GM15510 (cell line): Measurements from ENCODE around the gene PTGS1.

Experiments
- POLR2A ChIP-seq: IDR thresholded peaks from 3 replicates; pipeline ENCODE4 v1.6.1; 2011; ENCODE audit warnings: borderline replicate concordance; ENCODE audit not compliant: insufficient read length; ENCODE audit errors: extremely low read depth

The PTGS1 gene

DNA sequence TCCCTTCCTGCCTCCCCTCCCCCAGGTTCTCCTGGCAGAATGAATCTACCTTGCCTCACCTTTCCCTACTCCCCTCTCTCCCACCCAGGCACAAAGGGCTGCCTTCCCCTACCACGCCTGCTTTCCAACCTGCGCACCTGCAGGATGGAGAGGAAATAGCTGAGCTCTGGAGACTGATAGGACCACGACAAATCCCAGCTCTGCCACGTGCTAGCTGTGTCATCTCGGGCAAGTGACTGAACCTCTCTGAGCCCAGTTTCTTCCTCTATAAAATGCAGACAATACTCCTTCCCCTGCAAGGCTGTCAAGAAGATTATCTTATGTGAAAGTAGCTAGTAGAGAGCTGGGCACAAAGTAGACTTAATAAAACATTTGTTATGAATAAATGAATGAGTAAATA lies 31.2 kb upstream of the PTGS1 start:
- TF ChIP-seq POLR2A: no peak

- TF ChIP-seq POLR2A: no peak
Observed at GRCh38 chr9:122340161-122340560, 30.7 kb upstream of the PTGS1 start.

- no peak for TF ChIP-seq POLR2A
Observed at GRCh38 chr9:122342323-122343050, 28.3 kb upstream of the PTGS1 start.

DNA sequence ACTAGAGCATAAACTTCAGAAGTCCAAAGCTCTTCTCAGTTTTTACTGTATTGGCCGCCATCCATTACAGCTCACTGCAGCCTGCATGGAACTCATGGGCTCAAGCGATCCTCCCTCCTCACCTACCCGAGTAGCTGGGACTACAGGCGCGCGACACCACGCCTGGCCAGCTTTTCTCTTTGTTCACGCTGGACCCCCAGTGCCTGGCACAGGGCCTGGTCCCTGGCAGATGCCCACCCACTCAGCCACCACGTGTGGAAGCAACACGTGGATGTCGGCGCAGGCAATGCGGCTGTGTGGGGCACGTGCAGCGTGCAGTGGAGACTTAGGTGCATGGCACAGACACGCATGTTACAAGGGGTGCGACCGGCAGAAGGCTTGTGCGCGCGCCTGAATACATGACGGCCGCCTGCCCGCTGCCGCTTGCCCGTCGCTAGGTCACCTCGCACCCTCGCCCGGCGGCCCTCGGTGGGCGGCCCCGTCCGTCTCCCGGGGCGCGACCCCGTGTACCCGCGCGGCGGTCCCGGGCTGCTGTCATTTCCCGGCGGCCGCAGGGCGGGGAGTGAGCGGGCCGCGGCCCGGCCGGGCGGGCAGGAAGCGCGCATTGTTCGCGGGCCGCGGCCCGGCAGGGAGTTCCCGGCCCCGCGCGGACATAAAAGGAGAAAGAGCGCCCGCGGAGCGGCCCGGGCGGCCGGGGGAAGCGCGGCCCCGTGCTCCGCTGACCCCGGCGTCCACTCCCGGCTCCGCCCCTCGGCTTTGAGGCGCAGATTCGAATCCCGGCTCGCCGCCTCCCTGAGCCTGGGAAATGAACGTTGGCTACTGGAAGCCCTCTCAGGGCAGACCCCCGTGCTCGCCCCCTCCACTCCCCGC lies 24.1 kb upstream of the PTGS1 start:
- no peak for TF ChIP-seq POLR2A

- no peak for TF ChIP-seq POLR2A
Observed at GRCh38 chr9:122347348-122348287, 23.2 kb upstream of the PTGS1 start.

GRCh38 chr9:122348288-122348777 lies 22.5 kb upstream of the PTGS1 start:
- no peak for TF ChIP-seq POLR2A

DNA sequence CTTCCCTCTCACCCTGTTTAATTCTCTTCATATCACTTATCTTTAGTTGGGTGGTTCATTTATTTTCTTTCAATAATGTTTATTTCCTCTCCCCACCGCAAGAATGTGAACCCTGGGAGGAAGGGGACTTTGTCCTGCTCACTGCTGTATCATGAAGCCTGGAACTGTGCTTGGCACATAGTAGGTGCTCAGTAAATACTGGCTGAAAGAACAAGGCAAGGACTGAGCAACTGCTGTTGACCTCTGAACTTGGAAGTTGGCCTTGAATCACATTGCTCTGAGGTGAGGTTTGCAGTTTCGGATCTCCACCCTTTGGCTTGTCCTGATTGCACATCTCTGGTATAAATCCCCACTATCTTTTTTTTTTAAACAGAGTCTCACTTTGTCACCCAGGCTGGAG lies 22.0 kb upstream of the PTGS1 start:
- no peak for TF ChIP-seq POLR2A

DNA sequence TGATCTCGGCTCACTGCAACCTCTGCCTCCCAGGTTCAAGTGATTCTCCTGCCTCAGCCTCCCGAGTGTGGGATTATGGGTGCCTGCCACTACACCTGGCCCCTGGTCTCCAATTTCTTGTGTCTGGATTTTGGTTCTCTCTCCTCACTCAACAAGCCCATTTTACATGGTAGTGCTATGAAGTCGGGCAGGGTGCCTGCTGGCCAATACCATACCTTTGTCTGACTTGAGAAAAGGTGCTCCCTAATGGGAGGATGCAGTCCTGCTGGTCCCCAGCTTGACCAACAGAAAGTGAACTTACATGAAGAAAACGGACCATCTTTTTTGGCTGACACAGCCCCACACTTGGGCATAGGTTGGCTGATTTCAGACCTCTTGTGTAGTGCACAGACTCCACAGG lies 21.6 kb upstream of the PTGS1 start:
- TF ChIP-seq POLR2A: no peak

- TF ChIP-seq POLR2A: no peak
Observed at GRCh38 chr9:122350577-122351355, 20.1 kb upstream of the PTGS1 start.

GRCh38 chr9:122354536-122355199 lies 16.2 kb upstream of the PTGS1 start:
- TF ChIP-seq POLR2A: no peak

GRCh38 chr9:122355336-122355875 lies 15.4 kb upstream of the PTGS1 start:
- TF ChIP-seq POLR2A: no peak

- TF ChIP-seq POLR2A: no peak
Observed at GRCh38 chr9:122356627-122357026, 14.2 kb upstream of the PTGS1 start.

DNA sequence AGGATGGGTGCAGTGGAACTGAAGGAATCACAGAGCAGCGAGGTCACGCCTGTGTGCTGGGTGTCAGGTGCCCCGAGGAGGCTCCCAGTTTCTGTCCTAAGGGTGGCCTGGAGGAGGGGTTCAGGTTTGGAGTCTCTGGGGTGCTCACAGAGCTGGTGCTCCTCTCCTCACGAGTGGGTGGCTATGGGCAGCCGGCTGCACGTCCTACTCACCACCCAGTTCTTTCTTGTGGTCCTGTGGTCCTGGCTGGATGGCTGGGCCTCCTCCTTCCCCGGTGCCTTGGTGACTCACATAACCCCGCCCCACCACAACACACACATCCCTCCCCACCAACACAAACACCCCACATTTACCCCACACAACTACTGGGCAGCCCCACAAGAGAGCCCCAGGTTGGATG lies 9.9 kb upstream of the PTGS1 start:
- no peak for TF ChIP-seq POLR2A

- TF ChIP-seq POLR2A: no peak
Observed at GRCh38 chr9:122364117-122364782, 6.6 kb upstream of the PTGS1 start.

- no peak for TF ChIP-seq POLR2A
Observed at GRCh38 chr9:122364783-122365150, 6.1 kb upstream of the PTGS1 start.
